NCI-H748 (cell line): ENCODE measurements around the gene DCAF11.

Experiments used
- DNase-seq: peaks from one replicate; lab custom pipeline; 2025; ENCODE audit not compliant: unreplicated experiment; lab: John Stamatoyannopoulos, UW

DCAF11 gene

GRCh38 chr14:24116128-24116814, 1.7 kb downstream of the DCAF11 start:
- DNase-seq: no peak

- no peak for DNase-seq
These were observed 2.6 kb downstream of the DCAF11 start for GRCh38 chr14:24117179-24117578.

GRCh38 chr14:24119691-24120090, 5.1 kb downstream of the DCAF11 start:
- no peak for DNase-seq

GRCh38 chr14:24121210-24121609, 6.6 kb downstream of the DCAF11 start:
- no peak for DNase-seq

- no peak for DNase-seq
These were observed 7.8 kb downstream of the DCAF11 start for GRCh38 chr14:24122416-24122815.

GRCh38 chr14:24122898-24123297, 8.3 kb downstream of the DCAF11 start:
- no peak for DNase-seq

- DNase-seq: no peak
These were observed 9.1 kb downstream of the DCAF11 start for GRCh38 chr14:24123424-24124417.

GRCh38 chr14:24126939-24127338, 12.4 kb downstream of the DCAF11 start:
- no peak for DNase-seq

GRCh38 chr14:24127673-24128072, 13.1 kb downstream of the DCAF11 start:
- DNase-seq: no peak

GRCh38 chr14:24129410-24129998, 14.9 kb downstream of the DCAF11 start:
- DNase-seq: no peak

GRCh38 chr14:24130380-24130716, 15.8 kb downstream of the DCAF11 start, which contains the start of gene FITM1:
Gene FITM1, plus strand, starts transcription at chr14:24130659. Its CDS starts 905 bp downstream, at chr14:24131564.
- DNase-seq: no peak

- no peak for DNase-seq
These were observed 16.4 kb downstream of the DCAF11 start for GRCh38 chr14:24130717-24131548.

- DNase-seq: no peak
These were observed 17.0 kb downstream of the DCAF11 start for GRCh38 chr14:24131549-24131966.

- no peak for DNase-seq
These were observed 17.6 kb downstream of the DCAF11 start for GRCh38 chr14:24132061-24132685.

GRCh38 chr14:24132976-24133375, 18.4 kb downstream of the DCAF11 start:
- no peak for DNase-seq

- no peak for DNase-seq
These were observed 19.2 kb downstream of the DCAF11 start for GRCh38 chr14:24133735-24134134.

- DNase-seq: no peak
These were observed 20.9 kb downstream of the DCAF11 start for GRCh38 chr14:24135584-24135833.

- DNase-seq: peak; percentile 93
These were observed 21.5 kb downstream of the DCAF11 start, which contains the start of gene PSME1 for GRCh38 chr14:24135834-24136683. Gene PSME1, plus strand, starts transcription at chr14:24136194. Its CDS starts 69 bp downstream, at chr14:24136263.

GRCh38 chr14:24136684-24137528, 22.3 kb downstream of the DCAF11 start:
- no peak for DNase-seq
